Right lung (tissue), 5 donors: ENCODE results near the gene APBA2. TPM values are rescaled to one million over a fixed set of nuclear protein-coding genes. Genes with fewer than 3 reads are reported as not detected.
"Not testable (repeated sequence)": the region's sequence is repeated elsewhere in the genome, so short reads cannot be mapped to it uniquely, and the experiment has no call there.

ENCODE experiments used
- DNase-seq, 2 donors: peaks; one replicate each; pipeline ENCODE4 v3.0.0-alpha.2; 2013
- polyA plus RNA-seq, 5 donors: library from polyadenylated mRNA; unstranded; fragments of 120-200 nt; gene quantifications; one replicate each; pipeline versions ENCODE4 v1.2.1 to v1.2.3, GENCODE V29; 2013; ENCODE audit warnings: inconsistent platforms in 1 of 5, low replicate concordance in 1 of 5; ENCODE audit not compliant: insufficient read length in 5 of 5, insufficient read depth in 1 of 5

APBA2 gene
- polyA plus RNA-seq, 5 donors: 8.5 to 14.6 (median 11.5) TPM

- DNase-seq: no peak
Measured at GRCh38 chr15:28876845-28877185, 9.0 kb upstream of the APBA2 start.

- no peak for DNase-seq
Measured at GRCh38 chr15:28878209-28878608, 7.6 kb upstream of the APBA2 start.

DNA sequence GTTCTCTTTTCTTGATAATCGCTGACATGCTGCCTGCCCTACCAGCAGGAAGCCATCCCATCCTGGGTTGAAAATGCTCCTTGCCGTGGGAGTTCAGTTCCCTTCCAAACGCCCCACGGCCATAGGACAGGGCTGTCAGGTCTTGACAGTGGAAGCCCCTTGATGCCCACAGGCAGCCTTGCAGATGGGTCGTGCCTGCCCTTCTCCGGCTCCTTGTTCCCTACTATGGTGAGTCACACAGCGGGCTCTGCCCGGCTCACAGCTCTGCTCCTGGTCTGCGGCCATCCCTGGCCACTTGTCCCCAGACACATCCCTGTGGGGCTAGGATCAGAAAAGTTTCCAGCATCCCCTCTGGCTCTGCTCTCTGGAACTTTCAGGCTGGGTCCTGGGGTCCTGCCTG, 6.2 kb upstream of the APBA2 start:
- no peak for DNase-seq

DNA sequence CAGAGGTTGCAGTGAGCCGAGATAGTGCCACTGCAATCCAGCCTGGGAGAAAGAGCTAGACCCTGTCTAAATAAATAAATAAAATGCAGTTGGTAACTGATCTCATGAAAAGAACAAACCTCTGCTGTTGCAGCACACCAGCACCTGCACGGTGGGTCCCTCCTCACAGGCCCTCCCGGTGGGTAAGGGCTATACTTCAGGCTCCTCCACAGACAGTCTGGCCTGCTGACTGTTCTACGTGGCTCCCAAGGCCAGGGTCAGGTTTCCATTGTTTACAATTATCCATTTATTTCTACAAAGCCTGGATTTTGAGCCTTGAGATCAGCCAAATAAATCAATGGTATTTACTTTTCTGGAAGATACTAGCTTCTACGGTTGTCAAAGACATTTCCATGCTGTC, 5.1 kb upstream of the APBA2 start:
- DNase-seq: no peak

GRCh38 chr15:28881170-28881569, 4.6 kb upstream of the APBA2 start:
- no peak for DNase-seq

DNA sequence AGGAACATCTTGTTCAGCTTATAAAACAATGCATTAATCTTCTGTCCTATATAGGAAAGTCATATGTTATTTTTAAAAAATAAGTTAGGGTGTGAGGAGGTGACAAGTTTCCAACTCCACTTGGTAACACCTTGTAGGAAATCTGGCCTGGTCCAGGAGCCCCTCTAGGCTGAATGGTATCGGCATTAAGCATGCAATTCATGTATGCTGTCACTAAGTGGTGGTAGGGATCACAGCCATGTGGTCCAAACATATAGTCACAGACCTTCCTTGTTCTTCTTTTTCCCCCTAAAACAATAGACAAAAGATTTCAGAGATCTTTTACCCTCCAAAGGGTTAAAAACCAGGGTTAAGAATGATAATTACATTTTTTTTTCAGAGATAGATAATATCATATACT, 4.2 kb upstream of the APBA2 start:
- DNase-seq: no peak

DNA sequence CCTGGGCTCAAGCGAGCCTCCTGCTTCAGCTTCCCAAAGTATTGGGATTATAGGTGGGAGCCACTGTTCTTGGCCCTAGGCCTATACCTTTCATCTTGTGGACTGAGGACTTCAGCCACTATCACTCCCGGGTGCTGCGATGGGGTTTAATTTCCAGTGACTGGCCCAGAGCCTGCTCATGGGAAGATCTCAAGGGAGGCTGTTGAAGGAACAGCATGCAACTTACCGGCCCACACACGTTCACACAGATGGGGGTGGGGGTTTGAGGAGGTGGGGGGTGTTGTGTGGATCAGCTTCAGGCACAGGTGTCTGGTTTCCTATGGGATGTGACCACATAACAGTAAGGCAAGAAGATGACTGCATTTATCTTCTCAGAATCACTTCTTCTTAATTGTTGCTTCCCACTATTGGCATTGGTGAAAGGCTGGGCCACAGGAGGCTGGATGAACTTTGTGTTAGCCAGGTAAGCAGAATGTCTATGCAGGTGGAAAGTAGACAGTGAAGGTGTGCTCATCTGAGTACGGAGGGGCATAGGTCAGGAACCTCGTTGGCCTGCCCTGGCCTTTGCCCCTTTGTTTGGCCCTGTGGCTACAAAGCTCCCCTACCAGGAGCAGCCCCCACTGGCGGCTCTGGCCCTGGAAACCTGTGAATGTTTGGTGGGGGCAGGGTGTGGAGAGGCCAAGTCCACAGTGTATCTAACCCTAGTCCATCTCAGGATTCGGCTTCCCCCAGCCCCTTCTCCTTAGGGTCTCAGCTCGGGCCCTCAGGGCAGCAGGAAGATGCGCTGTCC, 1.4 kb upstream of the APBA2 start:
- DNase-seq: no peak

DNA sequence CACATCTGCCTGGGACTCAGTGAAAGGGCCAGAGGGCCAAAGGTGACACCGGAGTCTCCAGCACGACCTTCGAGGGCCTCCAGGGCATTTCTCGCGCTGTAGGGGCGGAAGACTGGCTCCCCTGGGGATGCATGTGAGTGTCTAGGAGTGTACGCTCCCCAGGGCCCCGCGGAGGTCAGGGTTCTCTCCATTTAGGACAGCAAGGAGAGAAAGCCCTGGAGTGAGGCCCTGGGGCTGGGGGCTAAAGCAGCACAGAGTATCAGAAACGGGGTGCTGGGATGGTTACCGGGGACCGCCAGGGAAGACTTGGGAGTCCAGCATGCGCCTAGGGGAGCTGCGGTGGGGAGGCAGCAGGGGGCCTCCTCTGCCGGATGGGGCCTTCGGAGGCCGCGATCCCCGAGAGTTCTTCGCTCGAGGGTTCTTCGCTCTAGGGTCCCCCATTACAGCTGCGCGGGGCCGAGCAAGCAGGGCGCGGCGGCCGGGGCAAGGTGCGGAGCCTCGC, 595 bp upstream of the APBA2 start:
- DNase-seq: no peak

DNA sequence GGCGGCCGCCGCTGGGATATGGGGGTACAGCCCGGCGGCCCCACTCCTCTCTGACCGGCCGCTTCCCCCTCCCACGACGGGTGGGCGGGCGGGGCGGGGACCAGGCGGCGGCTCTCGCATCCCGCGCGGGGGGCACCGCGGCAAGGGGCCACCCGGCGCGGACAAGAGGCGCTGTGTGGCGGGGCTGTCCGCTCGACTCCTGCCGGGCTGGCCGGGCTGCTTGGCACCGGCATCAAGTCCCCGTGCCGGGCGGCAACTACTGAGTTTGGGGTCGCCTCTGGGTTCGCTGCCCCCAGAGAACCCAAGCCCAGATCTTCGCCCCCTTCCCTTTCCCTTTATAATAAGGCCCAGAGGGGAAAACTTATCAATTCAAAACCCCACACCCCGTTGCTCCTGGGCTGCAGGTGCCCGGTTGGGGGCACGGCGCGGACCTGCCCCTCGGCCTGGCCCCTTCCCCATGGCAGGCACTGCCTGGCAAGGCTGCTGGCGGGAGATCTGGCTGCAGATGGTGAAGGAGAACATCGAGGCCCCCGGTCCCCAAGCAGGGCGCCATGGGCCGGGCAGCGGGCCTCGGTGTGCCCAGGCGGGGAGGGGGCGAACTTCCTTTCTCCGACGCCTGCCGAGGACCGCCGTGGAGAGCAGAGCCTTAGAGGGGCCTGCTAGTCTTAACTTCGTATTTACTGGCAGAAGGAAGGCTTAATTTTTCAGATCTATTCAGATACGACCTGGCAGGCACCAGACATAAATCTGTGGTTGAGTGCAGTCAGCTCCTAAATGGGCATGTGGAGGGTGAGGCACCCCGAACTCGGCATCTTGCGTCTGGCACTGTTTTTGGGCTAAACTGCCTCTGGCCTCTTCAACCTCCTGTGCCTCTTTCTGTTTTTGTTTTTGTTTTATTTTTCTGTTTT, 911 bp downstream of the APBA2 start:
- no peak for DNase-seq

DNA sequence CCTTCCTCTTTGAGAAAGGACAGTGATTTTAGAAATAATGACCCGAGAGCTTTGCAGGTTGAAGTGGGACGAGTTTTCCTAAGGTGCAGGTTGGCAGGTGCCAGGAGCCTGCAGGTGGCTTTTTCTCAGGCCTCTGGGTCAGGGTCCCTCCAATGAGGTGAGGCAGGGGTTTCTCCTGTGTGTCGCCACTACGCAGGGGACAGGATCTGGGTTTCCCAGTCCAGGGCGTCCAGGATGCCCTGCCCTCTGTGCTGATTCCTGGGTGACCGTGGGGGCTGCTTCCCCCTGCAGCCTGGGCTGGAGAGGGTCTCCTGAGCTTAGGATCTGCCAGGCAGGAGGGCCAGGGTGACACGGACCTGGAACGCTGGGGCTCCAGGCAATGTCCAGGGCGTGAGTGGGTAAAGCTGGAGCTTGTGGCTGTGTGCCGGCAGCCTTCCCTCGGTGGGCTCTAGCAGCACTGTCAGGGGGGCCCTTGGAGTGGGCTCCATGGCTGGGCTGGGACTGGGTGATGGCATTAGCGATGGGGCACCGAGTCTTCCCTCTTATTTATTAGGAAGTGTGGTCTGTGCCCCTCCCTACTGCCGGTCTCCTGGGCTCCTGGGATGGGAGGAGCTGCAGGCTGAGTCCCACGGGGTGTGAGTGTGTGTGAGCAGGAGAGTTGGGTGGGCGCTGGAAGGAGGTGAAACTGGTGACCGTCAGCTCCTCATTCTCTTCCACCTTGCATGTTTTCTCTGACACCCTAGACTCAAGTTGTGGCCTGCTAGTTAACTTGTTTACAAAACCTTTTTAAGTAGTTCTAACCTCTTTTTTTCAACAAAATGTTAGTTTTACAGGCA, 1.8 kb downstream of the APBA2 start:
- DNase-seq: no peak

- no peak for DNase-seq
Measured at GRCh38 chr15:28888302-28888894, 2.6 kb downstream of the APBA2 start.

DNA sequence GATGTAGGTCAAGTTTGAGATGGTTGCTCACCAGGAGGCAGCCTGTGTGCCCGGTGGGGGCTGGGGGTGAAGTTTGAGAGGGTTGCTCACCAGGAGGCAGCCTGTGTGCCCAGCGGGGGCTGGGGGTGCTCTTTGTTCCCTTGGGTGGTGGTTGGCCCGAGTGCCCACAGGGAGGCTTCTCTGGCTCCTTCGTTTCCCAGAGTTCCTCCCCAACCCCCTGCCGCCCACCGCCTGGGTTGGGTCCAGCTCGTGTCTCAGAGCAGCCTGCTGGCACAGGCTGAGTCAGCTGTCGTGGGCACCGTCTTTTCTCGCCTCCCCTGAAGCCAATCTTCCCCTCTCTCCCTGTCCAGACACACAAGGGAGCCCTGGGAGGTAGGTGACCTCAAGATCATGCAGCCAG, 3.1 kb downstream of the APBA2 start:
- DNase-seq: no peak

DNA sequence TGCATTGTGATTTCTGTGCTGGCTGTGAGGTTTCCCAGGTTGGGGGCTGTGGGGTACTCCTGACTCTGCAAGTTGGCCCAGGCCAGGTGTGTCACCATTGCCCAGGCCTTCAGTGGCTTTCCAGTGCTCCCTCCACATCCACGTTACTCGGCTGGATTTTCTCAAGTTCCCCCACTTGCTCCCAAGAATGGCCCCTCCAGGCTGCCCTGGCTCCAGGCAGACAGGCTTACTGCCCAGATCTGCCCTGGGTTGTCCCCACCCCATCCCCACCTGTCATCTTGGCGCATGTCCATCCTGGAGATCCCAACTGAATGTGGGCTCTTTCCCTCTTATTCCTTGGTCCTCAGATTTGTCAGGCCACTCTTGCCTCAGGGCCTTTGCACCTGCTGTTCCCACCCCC, 3.6 kb downstream of the APBA2 start:
- DNase-seq: no peak

DNA sequence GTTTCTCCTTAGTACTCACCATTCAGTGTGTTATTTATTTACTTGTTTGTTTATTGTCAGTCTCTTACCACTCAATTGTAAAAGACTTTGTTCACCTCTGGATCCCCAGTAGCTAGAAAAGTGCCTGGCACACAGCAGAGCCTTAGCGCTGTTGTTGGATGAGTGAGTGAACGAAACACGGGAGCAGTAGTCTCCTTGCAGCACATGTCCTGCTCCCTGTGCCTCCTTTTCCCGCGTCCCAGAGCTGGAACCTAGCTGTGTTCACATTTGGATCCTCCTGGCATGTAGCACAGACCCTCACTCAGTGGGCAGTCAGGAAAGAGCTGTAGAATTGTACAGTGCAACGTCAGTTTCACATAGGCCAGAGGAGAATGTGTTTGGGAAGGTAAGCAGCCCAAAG, 4.1 kb downstream of the APBA2 start:
- DNase-seq: not testable (repeated sequence)

DNA sequence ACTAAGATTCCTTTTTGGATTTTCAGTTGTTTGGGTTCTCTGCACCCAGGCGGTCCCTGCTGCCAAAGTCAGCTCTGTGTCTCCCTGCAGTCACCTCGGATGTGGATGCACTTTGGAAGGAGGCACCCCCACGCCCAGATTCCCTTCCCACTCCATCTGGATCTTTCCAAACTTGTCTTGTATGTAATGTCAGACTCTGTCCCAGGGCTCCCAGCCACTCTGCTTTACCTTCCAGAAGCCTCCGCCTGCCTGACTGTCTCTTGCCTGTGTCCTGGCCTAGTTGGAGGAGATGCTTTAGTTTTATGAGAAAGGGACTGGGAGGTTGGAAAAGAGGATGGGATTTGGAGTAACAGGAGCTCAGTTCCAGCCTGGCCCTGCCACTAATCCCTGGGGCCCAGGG, 4.5 kb downstream of the APBA2 start:
- not testable (repeated sequence) for DNase-seq

DNA sequence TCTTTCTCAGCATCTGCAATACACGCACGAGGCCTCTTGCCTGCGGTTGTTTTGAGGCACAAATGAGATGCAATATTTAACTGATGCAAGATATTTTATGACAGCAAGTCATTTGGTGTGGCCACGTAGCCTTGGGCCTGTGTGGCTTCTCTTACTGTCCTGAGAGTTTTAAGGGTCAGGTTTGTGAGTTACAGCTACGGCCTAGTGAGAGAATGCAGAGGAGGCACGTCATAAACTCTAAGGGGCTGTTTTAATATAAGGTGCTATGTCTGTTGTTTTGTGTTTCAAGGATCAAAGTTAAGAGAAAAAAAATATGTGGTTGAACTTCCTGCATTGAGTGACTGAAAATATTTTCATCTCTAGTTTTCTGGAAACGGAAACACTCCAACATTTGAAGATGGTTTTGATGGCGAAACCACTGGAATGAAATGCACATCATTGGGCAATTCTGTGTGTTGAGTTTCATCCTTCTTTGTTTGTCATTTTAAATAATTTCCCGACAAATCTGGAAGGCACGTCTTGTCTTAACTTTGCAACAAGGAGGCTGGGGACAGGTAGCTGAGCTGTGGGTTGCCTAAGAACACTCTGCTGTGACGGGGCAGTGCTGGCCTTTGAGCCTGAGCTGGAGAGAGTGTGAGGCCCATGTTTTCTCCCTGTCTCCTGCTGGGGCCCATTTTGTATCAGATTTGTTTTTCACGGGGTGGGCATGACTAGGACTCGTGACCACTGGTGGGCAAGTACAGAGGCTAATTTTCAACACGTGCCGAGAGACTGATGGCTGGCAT, 5.1 kb downstream of the APBA2 start:
- DNase-seq: no peak

DNA sequence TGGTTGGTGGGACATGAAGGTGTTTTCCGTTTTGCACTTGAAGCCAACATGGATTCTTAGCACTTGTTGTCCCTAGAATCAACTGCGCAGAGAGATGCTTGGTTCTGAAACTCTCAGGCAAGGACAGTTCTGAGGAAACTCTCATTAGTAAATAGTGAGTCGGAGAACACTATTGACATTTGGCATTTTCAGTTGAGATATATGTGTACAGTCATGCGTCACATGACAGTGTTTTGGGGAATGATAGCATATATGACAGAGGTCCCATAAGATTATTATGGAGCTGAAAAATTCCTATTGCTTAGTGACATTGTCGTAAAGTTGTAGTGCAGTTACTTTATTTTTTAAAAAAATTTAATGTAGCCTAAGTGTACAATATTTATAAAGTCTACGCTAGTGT, 5.8 kb downstream of the APBA2 start:
- DNase-seq: no peak

DNA sequence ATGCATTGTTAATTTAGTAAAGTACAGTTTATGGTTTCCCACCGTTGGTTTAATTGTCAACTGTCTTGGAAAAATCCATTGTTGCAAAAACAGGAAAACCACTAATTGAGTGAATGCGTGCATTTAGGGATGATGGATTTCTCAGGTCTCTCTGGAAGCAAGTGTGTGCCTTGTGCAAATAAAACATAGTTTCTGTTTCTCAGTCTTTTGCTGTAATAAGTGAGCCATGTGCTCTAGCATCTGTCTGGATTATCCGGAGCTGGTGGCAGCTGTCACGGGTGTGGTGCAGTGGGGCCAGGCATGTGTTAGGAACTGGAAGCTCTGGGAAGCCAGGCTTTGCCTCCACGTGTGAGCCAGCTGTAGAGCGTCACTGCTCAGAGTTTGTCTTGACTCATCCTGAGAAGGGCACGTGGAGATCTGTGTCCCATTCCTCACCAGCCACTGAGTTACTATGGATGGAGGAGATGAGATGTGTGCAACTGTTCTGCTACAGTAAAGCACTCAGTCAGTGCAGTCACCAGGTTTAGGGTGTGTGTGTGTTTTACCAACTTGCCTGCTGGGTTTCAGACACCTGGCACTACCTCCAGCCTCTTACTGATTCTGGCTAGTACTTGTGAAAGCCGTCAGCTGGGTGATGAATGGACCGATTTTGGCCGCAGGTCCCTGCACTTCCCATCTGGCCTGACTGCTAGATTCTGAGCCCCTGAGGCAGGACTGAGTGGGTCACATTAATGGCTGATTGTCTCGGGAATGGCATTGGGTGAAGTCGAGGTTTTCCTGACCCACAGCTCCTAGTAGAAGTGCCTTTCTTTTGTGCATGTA, 7.2 kb downstream of the APBA2 start:
- no peak for DNase-seq

DNA sequence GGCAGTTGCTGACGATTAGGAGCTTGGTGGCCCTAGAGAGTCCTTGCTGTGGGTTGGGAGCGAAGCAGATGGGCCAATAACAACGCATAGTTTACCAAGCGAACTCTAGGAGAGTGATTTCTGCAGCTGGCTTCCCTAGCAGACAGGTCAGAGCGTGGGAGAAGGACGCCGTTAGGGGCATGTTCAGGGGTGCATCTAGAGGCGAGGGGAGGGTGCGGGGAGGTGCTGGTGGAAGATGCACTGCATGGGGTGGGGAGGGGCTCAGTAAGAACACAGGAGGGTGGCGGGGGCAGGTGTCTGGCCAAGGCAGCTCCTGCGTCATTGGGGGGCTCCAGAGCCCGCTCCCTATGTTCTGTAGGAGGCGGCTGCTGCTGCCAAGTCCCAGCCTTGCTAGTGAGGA, 8.9 kb downstream of the APBA2 start:
- DNase-seq: no peak

- DNase-seq: no peak
Measured at GRCh38 chr15:28895146-28895545, 9.4 kb downstream of the APBA2 start.
